ENCODE data around the gene IGSF9B.

Gene IGSF9B

DNA sequence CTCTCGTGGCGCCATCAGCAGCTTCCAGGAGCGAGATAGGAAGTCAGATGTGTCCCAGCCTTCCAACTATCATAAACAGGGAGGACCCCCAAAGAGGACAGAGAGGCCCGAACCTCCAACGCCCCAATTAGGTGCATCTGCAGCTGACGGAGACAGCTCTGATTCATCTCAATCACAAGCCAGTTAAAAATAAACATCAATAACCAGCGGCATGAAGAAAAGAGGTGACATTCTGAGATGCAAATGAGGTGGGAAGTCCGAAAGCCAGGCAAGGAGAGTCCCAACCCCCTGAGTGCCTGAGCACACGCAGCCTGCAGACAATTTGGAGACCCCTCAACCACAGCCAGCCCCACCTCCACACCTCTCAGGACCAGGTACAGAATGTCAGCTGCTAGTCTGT lies 28.1 kb upstream of the IGSF9B start:
- FAIRE-seq: no peak

DNA sequence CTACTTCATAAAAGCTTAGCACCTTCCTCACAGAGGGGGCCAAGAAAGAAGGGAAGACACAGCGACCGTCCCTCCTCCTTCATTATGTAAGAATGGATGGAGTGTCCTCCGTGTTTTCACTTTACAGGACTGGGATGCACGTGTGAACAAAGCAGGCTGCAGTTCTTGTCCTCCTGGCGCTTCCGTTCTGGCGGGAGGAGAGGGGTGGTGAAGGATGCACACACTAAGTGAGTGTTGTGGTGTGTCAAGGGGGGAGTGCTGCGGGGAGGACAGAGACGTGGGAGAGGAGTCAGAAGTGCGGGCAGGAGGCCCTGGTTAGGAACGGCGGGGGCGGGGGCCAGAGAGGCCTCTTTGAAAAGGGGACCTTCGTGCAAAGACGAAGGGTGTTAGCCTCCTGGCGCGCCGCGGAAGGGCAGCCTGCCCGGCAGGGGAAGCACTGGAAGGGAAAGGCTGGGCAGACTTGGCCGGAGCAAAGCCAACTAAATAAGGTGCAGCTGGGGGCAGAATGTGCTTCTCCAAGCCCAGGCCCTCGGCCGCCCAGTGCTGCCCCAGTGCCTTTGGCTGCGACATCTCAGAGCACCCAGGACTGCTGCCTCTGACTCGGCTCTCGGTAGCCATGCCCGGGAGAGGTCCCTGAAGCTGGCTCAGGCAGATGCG lies 27.0 kb upstream of the IGSF9B start:
- no peak for FAIRE-seq

DNA sequence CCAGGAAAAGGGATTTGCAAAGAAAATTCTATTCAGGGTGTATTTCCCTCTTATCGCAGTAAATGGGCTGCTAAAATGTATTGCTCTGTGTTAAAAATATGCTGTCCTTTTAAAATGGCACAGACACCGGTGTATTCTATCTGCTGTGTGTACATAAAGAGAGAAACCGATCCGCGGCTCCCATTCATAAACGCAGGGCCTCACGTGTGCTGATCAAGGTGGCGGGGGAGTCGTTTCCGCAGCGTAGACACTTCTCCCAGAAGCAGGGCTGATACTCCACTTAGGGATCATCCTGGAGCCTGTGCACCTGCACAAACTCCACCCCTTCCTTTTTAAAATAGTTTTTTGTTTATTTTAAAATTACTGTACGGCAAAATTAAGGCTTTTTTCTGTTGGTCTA lies 26.1 kb upstream of the IGSF9B start:
- FAIRE-seq: no peak

DNA sequence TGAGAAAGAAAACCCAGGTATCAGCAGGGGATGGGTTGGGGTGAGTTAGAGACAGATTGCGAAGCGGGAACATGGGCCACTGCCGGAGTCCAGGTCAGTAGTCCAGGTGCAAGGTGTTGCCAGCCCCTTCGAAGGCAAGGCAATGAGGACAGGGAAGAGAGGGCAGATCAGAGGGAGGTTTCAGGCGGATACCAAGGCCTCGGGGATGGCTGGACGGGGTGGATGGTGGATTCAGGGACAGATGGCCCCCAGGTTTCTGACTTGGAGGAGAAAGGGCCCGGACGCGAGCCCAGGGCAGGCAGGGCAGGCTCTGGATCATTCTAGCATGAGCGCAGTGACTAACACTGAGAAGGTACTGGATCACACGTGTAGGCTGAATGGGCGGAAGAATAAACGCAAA lies 25.4 kb upstream of the IGSF9B start:
- FAIRE-seq: no peak

DNA sequence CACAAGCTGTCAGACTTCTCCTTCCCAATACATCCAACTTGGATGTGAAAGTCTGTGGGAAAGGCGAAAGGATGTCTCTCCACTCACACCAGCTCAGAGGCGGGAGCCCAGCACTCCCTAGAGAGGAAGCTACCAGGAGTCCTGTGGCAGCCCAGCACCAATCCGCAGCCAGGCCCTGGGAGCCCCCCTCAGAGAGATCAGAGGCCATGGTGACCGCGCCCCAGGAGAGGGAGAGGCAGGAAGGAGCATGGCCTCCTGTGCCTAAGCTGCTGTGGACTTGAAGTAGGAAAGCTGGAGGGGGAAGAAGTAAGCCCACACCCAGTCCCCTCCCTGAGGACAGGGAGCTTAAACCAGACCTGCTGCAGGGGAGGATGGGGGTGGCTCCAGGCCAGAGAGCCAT lies 24.4 kb upstream of the IGSF9B start:
- no peak for FAIRE-seq

DNA sequence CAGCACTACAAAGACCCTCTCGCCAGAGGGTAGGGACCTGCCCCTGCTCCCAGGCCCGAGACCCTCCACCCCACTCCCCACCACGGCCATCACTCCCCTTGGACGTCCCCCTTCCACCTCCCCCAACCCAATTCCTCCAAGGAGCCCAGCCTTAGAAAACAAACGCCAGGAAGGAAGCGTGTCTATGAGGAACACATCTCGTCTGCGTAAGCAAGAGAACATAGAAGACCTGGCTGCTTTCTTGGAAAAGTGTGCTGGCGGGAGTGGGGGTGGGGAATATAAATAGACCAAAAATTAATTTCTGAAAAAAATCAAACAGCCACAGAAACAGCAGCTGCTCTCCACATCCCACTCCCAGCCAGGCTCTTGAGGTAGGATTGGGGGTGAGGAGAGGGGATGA lies 23.9 kb upstream of the IGSF9B start:
- FAIRE-seq: no peak

DNA sequence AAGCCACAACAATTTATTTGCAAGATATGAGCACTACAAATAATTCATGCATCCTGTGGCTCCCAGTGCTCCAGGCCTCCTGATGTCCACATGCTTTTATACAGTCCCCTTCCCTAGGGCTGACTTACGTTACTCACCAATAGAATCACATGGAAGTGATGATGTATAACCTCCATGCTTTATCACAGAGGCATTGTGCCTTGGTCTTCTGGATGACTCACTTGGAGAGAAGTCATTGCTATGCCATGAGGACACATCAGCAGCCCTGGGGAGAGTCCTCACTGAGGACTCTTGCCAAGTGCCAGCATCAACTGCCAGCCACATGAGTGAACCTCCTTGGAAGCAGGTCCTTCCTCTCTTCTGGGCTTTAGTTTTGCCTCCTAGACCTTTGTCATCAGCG lies 22.0 kb upstream of the IGSF9B start:
- no peak for FAIRE-seq

DNA sequence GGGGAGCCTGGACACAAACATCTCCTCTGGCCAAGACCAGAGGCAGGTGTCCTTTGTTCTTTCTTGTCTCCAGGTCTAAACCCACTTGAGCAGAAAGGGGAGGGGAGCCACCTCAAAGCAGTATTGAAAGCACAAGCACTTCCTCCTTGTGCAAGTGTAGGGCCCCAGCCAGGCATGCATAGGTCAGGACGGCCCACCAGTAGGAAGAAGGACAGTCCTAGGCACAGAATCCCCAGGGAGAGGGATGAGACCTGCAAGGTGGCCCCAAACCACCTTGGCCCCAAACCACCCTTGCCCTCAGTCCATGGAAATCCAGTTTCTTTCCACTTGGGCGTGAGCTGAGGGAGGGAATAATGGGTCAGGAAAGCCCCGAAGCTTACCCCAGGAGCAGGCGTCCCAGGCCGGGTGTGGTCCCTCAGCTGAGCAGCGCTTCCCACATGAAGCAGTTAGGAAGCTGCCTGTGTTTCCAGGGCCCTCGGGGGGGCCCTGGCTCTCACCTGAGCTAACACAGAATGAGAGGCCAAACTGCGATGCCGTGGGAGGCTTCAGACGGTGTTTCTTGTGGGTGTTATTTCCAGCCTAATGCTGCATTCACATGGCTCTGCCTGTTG lies 20.4 kb upstream of the IGSF9B start:
- no peak for FAIRE-seq

DNA sequence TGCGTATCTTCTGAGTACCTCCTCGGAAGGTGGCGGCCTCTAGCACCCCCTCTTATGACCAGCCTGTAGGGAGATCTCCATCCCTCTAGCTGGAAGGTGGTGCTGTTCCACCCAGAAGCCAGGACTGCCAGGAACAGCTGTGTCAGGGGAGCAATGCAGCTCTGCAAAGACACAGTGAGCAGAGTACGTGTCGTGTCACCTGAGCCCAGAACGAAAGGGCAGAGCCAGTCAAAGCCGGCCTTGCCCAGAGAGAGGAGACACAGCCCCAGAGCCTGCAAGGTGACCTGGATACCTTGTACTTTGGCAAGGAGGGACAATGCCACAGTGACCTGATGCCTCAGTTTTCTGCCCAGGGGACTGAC lies 18.7 kb upstream of the IGSF9B start:
- FAIRE-seq: no peak

DNA sequence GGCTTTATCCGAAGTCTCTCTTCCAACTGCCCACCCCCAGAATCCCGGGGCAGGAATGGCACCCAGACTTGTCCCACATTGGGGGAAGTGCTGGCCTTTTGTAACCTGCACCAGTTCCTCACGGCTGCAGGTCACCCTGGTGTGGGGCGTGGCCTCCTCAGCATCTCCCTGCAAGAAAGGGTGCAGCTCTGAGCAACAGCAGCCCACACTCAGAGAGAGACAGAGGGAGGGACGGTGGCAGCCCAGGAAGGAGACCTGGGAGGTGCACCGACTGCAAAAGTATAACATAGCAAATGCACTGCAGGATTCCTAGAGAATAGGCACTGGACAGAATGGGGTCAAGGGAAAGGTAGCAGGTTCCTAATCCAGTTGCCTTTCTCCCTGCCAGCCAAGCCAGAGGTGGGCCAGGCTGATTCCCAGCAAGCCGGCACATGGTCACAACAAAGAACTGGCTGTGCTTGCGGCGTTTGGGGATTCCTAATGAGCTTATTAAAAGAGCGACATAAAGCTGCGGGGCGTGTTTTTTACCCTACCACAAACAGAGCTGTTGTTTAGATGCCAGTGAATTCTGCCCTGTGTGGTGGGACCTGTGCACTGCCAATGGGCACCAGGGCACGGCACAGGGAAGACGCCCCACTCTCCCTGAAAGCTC lies 18.2 kb upstream of the IGSF9B start:
- FAIRE-seq: no peak

DNA sequence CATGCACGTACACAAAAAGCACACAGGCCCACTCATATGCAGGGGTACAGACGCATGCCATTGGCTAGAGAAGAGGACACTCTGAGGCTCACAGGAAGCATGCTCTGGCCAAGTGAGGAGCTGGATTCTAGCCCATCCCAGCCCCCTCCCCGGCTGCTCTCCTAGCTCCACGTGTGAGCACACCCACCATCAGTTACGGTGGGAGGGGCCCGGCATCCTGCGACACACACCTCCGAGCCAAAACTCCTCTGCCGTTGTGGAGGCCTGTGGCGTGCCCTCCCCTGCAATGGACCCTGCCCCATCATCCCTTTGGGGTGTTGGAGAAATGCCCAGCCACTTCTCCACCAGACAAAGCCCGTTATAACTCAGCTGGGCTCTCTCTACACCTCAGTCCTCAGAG lies 15.1 kb upstream of the IGSF9B start:
- FAIRE-seq: no peak

DNA sequence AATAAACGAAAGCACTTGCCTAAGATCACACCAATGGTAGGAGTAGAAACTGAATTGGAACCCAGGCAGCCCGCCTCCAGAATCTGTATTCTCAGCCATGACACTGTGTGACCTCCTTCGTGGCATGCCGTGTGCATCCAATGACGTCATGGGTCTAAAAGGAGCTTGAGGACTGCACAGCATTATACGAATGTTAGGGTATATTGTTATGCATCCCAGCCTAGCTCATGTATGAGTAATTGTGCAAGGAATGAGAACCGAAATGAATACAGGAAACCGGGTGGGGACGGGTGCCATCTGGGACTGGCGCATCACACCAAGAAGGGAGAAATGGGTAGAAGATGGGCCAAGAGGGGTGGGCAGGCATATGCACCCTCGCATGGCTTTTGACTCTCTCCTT lies 12.3 kb upstream of the IGSF9B start:
- no peak for FAIRE-seq

DNA sequence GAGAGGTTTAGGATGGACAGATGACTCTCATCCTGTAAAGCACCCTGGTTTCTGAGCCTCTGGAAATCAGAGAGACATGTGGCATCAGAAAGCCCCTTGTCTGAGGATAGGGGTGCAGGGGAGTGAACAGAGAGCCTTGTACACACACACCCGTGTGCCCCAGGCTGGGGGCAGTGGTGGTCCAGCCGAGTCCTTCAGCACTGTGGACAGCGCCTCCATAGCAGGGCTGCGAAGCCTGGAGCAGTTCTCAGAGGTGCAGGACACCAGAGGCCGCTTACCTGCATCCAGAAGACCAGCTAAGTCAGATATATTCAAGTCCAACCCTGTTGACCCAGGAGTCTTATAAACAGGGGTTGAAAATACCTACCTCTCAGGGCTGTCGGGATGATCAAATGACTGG lies 11.5 kb upstream of the IGSF9B start:
- no peak for FAIRE-seq

DNA sequence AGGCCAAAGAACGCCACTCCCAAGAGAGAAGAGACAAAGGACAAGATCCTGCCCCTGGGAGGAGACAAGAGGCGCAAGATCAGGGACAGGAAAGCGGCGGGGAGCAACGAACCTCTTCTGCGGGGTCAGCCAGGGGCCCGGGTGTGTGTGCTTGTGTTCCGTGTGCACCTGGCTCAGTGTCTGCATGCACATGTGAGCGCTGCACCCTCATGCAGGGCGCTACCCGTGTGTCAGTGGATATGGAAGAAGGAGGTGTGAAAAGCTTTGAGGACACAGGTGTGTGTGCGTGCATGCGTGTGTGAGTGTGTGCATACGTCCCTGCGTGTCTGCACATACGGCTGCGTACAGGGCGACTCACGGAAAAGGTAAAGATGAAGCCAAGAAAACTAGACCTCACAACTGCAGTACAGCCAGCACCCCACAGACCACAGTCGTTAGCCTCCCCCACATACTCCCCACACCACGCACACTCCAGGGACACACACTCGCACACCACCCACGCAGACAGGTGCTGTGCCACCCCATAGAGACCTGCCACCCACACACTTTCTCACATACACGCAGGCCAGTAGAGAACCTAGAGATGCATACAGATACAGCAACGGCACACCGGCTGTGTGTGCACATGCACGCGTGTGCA lies 11.0 kb upstream of the IGSF9B start:
- no peak for FAIRE-seq

DNA sequence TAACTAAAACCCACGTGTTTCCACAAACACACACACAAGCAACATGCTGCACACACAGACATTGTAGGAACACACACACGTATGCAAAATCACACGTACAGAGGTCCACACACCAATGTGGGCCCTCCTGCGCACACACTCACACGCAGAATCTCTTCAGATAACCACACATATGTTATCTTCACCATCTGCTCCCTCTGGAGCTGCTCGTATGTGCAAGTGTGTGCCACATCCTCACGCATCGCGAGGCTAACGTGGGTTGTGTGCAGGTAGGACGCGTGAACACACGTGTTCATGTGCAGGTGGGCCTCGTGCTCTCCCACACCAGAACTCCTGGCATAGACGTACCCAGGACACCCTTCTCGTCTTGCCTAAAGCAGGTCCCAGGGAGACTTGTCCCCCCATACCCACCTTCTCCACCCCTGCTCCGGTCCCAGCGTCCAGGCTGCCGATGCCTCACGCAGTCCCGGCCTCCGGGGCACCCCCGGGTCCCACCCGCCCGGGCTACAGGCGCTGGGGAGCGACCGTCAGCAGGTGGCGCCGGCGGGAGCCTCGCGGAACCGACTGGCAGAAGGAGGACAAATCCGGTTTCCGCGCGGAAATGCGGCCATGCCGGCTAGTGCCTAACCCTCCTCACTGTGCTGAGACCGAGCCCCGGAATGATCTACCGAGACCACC lies 10.3 kb upstream of the IGSF9B start:
- no peak for FAIRE-seq

DNA sequence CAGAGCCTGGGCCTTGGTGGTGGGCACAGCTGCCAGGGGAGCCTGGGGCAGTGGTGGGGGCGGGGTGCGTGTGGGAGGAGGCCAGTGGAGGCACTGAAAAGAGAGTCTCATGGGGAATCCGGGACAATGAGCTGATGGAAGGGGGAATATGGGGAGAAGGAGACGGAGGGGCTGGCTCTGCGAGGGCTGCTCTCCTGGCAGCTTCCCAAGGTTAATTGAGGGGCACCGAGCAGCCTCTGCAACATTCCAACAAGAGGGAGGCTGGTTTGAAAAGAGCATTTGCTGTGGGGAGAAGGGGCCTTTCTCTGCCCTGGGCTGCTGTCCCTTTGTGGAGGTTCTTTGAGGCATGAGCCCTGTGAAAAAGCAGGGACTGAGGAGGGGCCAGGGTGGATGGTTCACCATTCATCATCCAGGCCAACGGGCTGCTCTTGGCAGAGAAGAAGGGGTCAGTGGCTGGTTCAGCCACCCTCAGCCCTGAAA lies 9.4 kb upstream of the IGSF9B start:
- FAIRE-seq: no peak

DNA sequence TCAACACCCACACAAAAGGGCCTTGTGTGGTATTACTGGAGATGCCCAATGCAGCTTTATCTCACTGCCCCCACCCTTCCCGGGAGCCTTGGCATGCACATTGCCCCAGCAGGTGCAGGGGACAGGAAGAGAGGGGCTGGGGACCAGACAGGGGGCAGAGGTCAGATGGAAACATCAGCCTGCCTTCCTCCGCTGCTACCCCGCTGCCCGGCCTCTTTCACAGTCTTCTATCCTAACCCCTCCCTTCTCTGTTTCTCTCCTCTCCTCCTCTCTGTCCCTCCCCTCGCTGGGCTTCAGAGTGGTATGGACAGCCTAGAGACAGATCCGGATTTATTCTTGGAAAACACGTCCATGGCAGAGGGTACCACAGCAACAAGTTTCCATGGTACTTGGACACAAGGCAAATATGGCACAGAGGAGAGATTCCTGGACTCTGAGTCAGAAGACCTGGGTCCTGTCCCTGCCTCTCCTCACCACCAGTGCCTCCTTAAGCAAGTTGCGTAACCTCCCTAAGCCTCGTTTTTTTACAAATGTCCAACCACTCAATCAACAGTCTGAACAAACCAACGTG lies 8.3 kb upstream of the IGSF9B start:
- no peak for FAIRE-seq

DNA sequence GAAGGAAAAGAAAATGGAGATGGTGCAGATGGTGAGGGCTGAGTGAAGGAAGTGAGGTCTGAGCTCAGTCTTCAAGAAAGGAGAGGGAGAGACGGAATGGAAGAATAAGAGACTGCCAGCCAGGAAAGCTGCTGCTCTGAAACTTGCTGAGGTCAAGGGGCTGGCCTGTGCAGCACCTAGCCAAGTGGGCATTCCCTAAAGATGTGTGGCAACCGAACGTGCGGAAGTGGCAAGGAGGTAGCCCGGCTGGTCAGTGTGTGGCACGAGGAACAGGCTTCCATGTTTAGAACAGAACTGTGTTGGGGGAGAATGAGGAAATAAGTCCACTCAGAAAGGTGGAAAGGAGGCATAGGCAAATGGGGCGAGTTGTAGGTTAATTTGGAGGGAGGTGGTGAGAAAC lies 7.6 kb upstream of the IGSF9B start:
- no peak for FAIRE-seq

DNA sequence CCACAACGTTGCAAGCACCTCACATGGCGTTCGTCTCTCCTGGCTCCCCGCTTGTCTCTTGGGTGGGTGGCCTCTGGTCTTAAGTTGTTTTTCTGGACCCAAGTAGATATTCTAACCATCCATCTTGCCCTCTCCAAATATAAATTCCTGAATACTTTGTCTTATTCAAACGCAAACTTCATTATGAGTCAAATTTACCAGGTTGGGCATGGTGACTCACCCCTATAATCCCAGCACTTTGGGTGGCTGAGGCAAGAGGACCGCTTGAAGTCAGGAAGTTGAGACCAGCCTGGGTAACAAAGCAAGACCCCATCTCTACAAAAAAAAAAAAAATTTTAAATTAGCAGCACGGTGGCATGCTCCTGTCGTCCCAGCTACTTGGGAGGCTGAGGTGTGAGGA lies 5.1 kb upstream of the IGSF9B start:
- no peak for FAIRE-seq

DNA sequence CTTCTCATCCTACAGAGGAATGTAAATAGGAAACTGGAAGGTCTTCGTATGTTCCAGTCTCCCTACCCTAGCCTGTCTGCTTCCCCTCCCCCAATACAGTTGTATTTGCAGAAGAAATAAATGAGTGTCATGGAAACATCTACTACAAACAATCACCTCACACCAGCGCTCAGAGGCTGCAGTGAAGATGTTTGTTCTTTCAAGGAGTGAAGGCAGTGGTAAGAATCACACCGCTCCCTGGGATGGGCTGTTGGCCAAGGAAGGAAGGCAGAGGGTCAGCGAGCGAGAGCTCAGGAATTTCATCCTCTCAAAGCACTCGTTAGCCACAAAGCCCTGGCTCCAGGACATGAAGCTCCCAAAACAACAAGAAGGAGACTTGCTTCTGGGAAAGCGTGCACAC lies 1.1 kb upstream of the IGSF9B start:
- no peak for FAIRE-seq

DNA sequence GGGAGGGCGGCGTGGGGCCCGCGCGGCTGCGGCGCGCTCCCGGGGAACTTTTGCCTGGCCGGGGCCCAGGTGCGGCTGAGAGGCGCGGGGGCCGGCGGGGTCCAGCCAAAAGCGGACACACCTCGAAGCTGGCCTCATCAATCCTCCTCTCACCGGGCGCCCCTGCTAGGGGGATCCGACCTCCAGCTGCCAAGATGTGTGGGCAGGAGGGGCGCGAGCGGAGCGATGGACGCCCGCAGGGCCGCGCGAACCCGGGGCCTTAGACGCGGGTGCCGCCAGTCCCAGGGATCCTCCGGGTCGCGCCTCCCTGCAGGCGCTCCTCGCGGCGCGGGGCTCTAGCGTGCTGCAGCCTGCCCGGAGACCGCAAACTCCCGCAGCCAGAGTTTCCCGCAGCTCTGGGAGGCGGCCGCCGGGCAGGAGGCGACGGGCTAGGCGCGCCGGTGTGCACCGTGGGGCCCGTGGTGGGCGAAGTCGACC lies 785 bp downstream of the IGSF9B start:
- FAIRE-seq: no peak

DNA sequence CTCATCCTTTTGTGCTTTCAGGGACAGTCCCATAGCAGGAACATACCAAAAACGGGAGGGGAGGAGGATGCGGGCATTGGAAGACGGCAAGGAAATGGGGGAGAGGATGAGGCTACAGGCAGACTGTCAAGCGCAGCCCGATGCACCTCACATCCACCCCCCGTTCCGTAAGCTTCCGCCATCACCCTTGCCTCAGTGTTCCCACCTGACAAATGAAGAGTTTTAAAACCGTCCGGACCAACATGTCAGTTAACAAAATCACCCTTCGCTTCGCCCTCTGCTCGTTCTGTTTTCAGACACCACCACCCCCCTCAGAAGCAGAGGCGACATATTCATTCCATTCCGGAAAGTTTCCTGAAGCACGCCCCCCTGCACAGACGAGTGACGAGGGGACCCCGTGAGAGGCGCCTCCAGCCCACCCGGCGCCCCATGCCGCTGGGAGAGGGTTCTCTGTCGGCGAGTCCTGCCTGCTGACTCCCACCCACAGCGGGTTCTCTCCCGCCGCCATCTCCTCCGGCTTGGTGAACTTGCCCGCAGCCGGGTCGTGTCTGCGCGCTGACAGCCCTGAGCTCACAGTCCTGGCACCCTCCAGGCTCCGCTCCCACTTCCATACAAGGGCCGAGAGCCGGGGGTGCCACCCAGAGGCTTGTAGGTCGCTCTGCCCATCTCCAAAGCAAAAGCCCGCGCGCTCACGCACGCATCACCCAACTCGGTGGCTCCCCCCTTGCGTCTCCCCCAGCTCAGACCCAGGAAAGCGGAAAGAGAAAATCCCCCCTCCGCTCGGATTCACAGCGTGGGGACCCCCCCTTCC lies 1.5 kb downstream of the IGSF9B start:
- FAIRE-seq: no peak
